ENCODE results near the gene AURKA.

DNA sequence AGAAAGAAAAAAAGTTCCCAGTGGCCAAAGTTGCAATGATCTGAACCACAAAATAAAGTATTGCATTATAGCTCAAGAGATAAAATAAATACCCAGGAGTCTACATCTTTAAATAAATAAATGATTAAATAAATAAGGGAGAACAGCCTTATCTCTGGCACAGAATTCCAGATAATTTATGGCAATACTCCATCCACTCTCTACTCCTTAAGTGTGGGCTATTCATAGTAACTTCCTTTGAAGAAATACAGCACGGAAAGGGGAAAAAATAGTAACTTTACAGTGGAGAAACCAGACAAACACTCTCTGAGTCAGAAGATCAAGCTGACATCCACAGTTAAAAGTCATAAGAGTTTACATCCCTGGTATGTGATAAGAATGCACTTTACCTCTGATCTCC, 11.6 kb downstream of the AURKA start:
- TF ChIP-seq, protein P1, sequence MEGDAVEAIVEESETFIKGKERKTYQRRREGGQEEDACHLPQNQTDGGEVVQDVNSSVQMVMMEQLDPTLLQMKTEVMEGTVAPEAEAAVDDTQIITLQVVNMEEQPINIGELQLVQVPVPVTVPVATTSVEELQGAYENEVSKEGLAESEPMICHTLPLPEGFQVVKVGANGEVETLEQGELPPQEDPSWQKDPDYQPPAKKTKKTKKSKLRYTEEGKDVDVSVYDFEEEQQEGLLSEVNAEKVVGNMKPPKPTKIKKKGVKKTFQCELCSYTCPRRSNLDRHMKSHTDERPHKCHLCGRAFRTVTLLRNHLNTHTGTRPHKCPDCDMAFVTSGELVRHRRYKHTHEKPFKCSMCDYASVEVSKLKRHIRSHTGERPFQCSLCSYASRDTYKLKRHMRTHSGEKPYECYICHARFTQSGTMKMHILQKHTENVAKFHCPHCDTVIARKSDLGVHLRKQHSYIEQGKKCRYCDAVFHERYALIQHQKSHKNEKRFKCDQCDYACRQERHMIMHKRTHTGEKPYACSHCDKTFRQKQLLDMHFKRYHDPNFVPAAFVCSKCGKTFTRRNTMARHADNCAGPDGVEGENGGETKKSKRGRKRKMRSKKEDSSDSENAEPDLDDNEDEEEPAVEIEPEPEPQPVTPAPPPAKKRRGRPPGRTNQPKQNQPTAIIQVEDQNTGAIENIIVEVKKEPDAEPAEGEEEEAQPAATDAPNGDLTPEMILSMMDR (IDR thresholded peaks at IDR 0.05; ENCODE audit: low read length), result no peak
- TF ChIP-seq EZH2 (IDR thresholded peaks at IDR 0.05; ENCODE audit: borderline replicate concordance, low read length), result no peak

All from OCI-LY1 (cell line).